A673 (cell line): ENCODE data around the gene GRID1. TPM values are rescaled to one million over a fixed set of nuclear protein-coding genes. Genes with fewer than 3 reads are reported as not detected.

ENCODE experiments used
- BruUV-seq: library from RNA; stranded (reverse); fragments of 400-500 nt; replicated peaks from 2 replicates; lab custom pipeline; 2021; lab: Mats Ljungman, UMichigan
- CTCF ChIA-PET: fragments of 300-600 bp; sonication (Branson Sonifier 250); formaldehyde crosslinking; loops from one replicate; lab custom pipeline; 2022; ENCODE audit warnings: antibody characterized with exemption; lab: Charles Lee
- POLR2A ChIA-PET: fragments of 300-600 bp; sonication (Branson Sonifier 250); formaldehyde crosslinking; loops from one replicate; lab custom pipeline; 2022; ENCODE audit warnings: antibody characterized with exemption; ENCODE audit not compliant: low non-redundant PET; lab: Charles Lee
- DNase-seq: peaks from one replicate; pipeline ENCODE4 v3.0.0-alpha.2; 2015; ENCODE audit warnings: low spot score
- H3K27ac ChIP-seq: fragments of 200-600 bp; sonication (generic); 2 replicates; pipeline ENCODE4 v1.5.1; 2016; ENCODE audit warnings: mixed run types, low read depth, mild to moderate bottlenecking, mixed read lengths, antibody characterized with exemption, low read length; ENCODE audit not compliant: poor library complexity, severe bottlenecking
- H3K27me3 ChIP-seq: fragments of 200-600 bp; sonication (generic); replicated peaks from 2 replicates; pipeline ENCODE4 v1.6.1; 2017; ENCODE audit warnings: mixed run types, low read depth, mild to moderate bottlenecking, mixed read lengths, antibody characterized with exemption, low read length; ENCODE audit not compliant: insufficient read depth, poor library complexity
- H3K36me3 ChIP-seq: fragments of 200-600 bp; sonication (generic); 2 replicates; pipeline ENCODE4 v1.6.1; 2016; ENCODE audit warnings: mixed run types, mild to moderate bottlenecking, mixed read lengths, antibody characterized with exemption, low read length; ENCODE audit not compliant: insufficient read depth, poor library complexity, severe bottlenecking
- H3K4me1 ChIP-seq: fragments of 200-600 bp; sonication (generic); 2 replicates; pipeline ENCODE4 v1.6.1; 2017; ENCODE audit warnings: mixed run types, mild to moderate bottlenecking, mixed read lengths, antibody characterized with exemption, low read length; ENCODE audit not compliant: insufficient read depth, poor library complexity, severe bottlenecking
- H3K4me3 ChIP-seq: fragments of 200-600 bp; sonication (generic); 2 replicates; pipeline ENCODE4 v1.5.1; 2016; ENCODE audit warnings: low read depth, mixed run types, mild to moderate bottlenecking, mixed read lengths, low read length; ENCODE audit not compliant: poor library complexity, severe bottlenecking
- H3K9me3 ChIP-seq: fragments of 200-600 bp; sonication (generic); 2 replicates; pipeline ENCODE4 v1.6.1; 2016; ENCODE audit warnings: mixed run types, low read depth, mild to moderate bottlenecking, mixed read lengths, antibody characterized with exemption, low read length; ENCODE audit not compliant: poor library complexity, severe bottlenecking
- EZH2 ChIP-seq: fragments of 200-600 bp; sonication (generic); IDR thresholded peaks from 2 replicates; pipeline ENCODE4 v1.6.1; 2017; ENCODE audit warnings: borderline replicate concordance, low read depth, mild to moderate bottlenecking, mixed read lengths, antibody characterized with exemption, low read length; ENCODE audit not compliant: poor library complexity, severe bottlenecking
- intact Hi-C: fragments of 100-400 bp; cut with micrococcal nuclease; formaldehyde crosslinking; loops from one replicate; pipeline ENCODE4 v1.10.0; 2022; ENCODE audit not compliant: unreplicated experiment
- total RNA-seq: library from RNA; stranded (reverse); gene quantifications from 2 replicates; pipeline ENCODE4 v1.2.3, GENCODE V29; 2021
- TF ChIP-seq, protein P1 (sequence below): fragments of 300-800, 200-600 bp; sonication (generic); conservative IDR thresholded peaks from 2 replicates; pipeline ENCODE4 v1.5.1; 2017; ENCODE audit warnings: low read depth, mild to moderate bottlenecking, antibody characterized with exemption, low read length, moderate library complexity, mixed read lengths

GRID1 gene
- total RNA-seq, 1 experiment from 2014 or later: not detected

DNA sequence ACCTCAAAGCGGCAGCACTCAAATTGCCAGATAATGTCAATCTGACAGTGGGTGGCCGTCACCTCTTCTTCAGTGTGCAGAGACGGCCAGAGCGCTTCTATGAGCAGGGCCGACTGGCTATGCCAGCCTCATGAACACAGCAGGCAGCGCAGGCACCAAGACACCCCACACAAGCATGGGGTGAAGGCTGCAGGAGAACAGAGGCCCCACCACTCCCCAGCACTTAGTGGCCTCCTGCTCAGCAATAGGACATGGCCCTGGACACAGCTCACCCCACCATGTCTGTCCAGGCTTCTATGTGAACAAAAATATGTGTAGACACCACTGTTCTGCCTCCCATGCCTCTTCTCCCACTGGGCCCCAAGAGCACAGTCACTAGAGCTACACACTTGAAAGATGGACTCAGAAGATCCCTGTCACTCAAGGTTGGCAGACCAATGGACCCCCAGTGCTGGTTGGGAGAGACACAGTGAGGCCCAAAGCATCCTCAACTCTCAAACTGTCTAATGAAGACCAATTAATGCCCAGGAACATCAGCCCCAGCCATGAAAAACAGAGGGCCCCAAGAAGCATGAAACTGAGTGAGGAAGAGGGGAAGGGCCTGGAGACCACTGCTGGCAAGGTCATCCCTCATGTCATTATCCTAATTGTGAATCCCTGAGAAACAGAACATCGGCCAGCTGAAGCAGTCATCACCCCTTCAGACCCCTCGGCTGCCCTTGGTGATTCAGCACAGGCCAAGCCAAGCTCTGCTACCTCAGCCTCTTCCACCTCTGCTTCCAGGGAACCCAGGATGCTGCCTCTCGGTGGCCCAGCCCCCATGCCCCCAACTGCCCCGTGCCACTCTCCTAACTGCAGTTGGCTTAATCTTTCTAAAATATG lies 77.7 kb downstream of the GRID1 start:
- ChIA-PET POLR2A (no interaction called here), CTCF (no interaction called here)
- Histone ChIP-seq H3K36me3 (no peaks in the 10 kb centered on the region), H3K27me3 (no peaks in the 10 kb centered on the region), H3K9me3 (no peaks in the 10 kb centered on the region), H3K4me3 (no peak overlapping the region), H3K27ac (no peak overlapping the region), H3K4me1 (no peaks in the 10 kb centered on the region)
- TF ChIP-seq, protein P1, sequence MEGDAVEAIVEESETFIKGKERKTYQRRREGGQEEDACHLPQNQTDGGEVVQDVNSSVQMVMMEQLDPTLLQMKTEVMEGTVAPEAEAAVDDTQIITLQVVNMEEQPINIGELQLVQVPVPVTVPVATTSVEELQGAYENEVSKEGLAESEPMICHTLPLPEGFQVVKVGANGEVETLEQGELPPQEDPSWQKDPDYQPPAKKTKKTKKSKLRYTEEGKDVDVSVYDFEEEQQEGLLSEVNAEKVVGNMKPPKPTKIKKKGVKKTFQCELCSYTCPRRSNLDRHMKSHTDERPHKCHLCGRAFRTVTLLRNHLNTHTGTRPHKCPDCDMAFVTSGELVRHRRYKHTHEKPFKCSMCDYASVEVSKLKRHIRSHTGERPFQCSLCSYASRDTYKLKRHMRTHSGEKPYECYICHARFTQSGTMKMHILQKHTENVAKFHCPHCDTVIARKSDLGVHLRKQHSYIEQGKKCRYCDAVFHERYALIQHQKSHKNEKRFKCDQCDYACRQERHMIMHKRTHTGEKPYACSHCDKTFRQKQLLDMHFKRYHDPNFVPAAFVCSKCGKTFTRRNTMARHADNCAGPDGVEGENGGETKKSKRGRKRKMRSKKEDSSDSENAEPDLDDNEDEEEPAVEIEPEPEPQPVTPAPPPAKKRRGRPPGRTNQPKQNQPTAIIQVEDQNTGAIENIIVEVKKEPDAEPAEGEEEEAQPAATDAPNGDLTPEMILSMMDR: no peak
- no peak for TF ChIP-seq EZH2
- BruUV-seq: no TSS peak
- intact Hi-C loops: no loop called here
- no peak for DNase-seq

DNA sequence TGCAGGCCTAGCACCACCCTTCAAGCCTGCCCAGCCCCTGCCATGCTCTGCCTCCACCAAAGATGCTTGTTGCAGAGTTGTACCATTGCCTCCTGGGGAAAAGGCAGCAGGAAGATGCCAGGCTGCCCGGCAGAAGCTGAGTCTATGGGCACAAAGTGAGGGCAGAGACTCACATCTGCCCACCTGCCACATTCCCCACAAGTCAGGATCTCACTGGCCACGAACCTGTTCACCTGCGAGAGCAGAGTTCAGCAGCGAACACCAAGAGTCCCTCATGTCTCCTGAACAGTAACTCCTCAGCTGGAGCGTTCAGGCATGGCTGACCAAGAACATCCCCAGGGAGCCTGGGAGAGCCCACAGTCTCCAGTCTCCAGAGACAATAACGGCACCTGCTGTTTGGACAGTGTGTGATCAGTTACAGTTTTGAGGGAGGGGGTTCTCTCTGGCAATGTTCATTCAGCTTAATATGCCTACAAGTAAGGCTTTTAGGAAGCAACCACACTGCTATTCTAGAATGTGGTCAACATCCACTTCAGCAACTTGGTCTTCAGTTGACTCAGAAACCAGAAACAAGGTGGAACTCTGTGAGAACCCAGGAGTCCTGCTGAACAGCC lies 78.5 kb downstream of the GRID1 start:
- Histone ChIP-seq H3K36me3 (no peaks in the 10 kb centered on the region), H3K4me3 (no peak overlapping the region), H3K27me3 (no peaks in the 10 kb centered on the region), H3K27ac (no peak overlapping the region), H3K4me1 (no peaks in the 10 kb centered on the region), H3K9me3 (no peaks in the 10 kb centered on the region)
- ChIA-PET POLR2A (no interaction called here), CTCF (no interaction called here)
- DNase-seq: no peak
- no TSS peak for BruUV-seq
- intact Hi-C loops: no loop called here
- TF ChIP-seq EZH2: no peak

DNA sequence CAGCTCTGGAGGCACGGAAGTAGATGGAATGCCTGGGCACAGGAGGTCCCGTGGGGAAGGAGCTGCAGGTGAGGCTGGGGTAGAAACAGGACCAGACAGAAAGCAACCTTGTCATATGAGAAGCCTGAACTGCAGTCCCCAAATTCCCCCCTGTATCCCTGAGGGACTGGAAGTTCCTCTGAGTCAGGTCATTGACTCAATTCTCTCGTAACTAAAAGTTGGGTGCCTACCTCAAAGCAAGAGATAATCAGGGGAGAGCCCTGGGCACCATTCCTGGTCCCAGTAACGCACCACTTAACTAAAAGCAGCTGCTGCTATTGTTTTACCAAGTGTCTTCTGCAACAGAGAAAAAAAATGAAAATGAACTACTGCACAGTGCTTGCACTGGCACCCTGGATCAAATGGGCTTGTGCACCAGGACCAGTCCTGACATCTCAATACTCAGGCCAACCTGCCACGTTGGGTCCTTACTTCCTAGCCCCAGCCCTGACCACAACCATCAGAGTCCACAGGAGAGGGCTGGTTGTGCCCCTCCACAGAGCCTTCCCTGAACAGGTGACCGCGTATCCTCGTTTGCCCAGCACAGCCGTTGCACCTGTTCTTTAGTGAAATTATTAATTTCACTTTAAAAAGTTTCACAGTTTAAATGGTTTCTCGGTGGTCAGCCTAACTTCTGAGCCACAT lies 79.3 kb downstream of the GRID1 start:
- POLR2A ChIA-PET: no interaction called here
- intact Hi-C loops: no loop called here
- Histone ChIP-seq H3K27me3 (no peaks in the 10 kb centered on the region), H3K27ac (no peak overlapping the region), H3K4me1 (no peaks in the 10 kb centered on the region), H3K4me3 (no peak overlapping the region), H3K36me3 (no peaks in the 10 kb centered on the region), H3K9me3 (no peaks in the 10 kb centered on the region)
- TF ChIP-seq, protein P1: no peak
- no peak for TF ChIP-seq EZH2
- no peak for DNase-seq
- CTCF ChIA-PET: no interaction called here
- no TSS peak for BruUV-seq
